Measurements from ENCODE around the gene HP1BP3. TPM values are rescaled to one million over a fixed set of nuclear protein-coding genes. Genes with fewer than 3 reads are reported as not detected.

Gene HP1BP3
- total RNA-seq, 1 experiment from 2014 or later = 263 TPM

GRCh38 chr1:20715406-20715805 is 71.7 kb downstream of the HP1BP3 start:
- in situ Hi-C loops (cut with HindIII; ENCODE audit: low pct_unique_long_range_greater_than_20kb, low sequenced_read_pairs) (no loop called here), intact Hi-C loops (cut with micrococcal nuclease; ENCODE audit: unreplicated experiment) (no loop called here)
- BruUV-seq (replicated peaks) = no TSS peak
- Histone ChIP-seq H3K9me3 (ENCODE audit: control insufficient read depth, insufficient read depth, low read depth, low read length) (no peaks in the 10 kb centered on the region), H3K27me3 (ENCODE audit: control insufficient read depth, insufficient read depth, low read length) (no peaks in the 10 kb centered on the region), H3K4me1 (ENCODE audit: control insufficient read depth, insufficient read depth, low read length) (peaks cover 11% of the 10 kb centered on the region), H3K36me3 (ENCODE audit: control insufficient read depth, insufficient read depth, low read length) (no peaks in the 10 kb centered on the region), H3K4me3 (ENCODE audit: low read depth in 2 of 2, low read length in 2 of 2) (no peak overlapping the region), H3K27ac (ENCODE audit: low read length) (no peak overlapping the region)
- ChIA-PET CTCF (interaction anchor here (0.6 to 0.7 kb wide), 2 partner anchors 16 to 480 kb away, joined by 3 to 7 read pairs; no protein-coding TSS in a partner anchor), POLR2A (no interaction called here)
- TF ChIP-seq SIN3A (IDR thresholded peaks at IDR 0.05; ENCODE audit: borderline replicate concordance, insufficient read depth, low read depth, low read length) (no peak), TCF7L2 (IDR thresholded peaks at IDR 0.05; ENCODE audit: low read depth, low read length) (no peak), POLR2AphosphoS5 (IDR thresholded peaks at IDR 0.05; ENCODE audit: low read depth, low read length) (no peak)
- TF ChIP-seq, protein P1, sequence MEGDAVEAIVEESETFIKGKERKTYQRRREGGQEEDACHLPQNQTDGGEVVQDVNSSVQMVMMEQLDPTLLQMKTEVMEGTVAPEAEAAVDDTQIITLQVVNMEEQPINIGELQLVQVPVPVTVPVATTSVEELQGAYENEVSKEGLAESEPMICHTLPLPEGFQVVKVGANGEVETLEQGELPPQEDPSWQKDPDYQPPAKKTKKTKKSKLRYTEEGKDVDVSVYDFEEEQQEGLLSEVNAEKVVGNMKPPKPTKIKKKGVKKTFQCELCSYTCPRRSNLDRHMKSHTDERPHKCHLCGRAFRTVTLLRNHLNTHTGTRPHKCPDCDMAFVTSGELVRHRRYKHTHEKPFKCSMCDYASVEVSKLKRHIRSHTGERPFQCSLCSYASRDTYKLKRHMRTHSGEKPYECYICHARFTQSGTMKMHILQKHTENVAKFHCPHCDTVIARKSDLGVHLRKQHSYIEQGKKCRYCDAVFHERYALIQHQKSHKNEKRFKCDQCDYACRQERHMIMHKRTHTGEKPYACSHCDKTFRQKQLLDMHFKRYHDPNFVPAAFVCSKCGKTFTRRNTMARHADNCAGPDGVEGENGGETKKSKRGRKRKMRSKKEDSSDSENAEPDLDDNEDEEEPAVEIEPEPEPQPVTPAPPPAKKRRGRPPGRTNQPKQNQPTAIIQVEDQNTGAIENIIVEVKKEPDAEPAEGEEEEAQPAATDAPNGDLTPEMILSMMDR (IDR thresholded peaks at IDR 0.05) = no peak
- TF ChIP-seq, protein P2, sequence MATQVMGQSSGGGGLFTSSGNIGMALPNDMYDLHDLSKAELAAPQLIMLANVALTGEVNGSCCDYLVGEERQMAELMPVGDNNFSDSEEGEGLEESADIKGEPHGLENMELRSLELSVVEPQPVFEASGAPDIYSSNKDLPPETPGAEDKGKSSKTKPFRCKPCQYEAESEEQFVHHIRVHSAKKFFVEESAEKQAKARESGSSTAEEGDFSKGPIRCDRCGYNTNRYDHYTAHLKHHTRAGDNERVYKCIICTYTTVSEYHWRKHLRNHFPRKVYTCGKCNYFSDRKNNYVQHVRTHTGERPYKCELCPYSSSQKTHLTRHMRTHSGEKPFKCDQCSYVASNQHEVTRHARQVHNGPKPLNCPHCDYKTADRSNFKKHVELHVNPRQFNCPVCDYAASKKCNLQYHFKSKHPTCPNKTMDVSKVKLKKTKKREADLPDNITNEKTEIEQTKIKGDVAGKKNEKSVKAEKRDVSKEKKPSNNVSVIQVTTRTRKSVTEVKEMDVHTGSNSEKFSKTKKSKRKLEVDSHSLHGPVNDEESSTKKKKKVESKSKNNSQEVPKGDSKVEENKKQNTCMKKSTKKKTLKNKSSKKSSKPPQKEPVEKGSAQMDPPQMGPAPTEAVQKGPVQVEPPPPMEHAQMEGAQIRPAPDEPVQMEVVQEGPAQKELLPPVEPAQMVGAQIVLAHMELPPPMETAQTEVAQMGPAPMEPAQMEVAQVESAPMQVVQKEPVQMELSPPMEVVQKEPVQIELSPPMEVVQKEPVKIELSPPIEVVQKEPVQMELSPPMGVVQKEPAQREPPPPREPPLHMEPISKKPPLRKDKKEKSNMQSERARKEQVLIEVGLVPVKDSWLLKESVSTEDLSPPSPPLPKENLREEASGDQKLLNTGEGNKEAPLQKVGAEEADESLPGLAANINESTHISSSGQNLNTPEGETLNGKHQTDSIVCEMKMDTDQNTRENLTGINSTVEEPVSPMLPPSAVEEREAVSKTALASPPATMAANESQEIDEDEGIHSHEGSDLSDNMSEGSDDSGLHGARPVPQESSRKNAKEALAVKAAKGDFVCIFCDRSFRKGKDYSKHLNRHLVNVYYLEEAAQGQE (IDR thresholded peaks at IDR 0.05; ENCODE audit: insufficient read depth in 1 of 2, low read depth in 2 of 2, low read length in 1 of 2) = no peak
- no peak for ATAC-seq
- DNase-seq (ENCODE audit: low read depth, low spot score) = no peak

- intact Hi-C loops (cut with micrococcal nuclease; ENCODE audit: unreplicated experiment) (no loop called here), in situ Hi-C loops (cut with HindIII; ENCODE audit: low pct_unique_long_range_greater_than_20kb, low sequenced_read_pairs) (no loop called here)
- POLR2A ChIA-PET = no interaction called here
- ATAC-seq (no peak), DNase-seq (ENCODE audit: low read depth, low spot score) (no peak)
- no peaks in the 10 kb centered on the region for H3K9me3 ChIP-seq (ENCODE audit: control insufficient read depth, insufficient read depth, low read depth, low read length)
- H3K36me3 ChIP-seq (ENCODE audit: control insufficient read depth, insufficient read depth, low read length) = no peaks in the 10 kb centered on the region
- CTCF ChIA-PET = no interaction called here
- no peaks in the 10 kb centered on the region for H3K27me3 ChIP-seq (ENCODE audit: control insufficient read depth, insufficient read depth, low read length)
- TF ChIP-seq, protein P2 (IDR thresholded peaks at IDR 0.05; ENCODE audit: insufficient read depth in 1 of 2, low read depth in 2 of 2, low read length in 1 of 2) = no peak
- TF ChIP-seq SIN3A (IDR thresholded peaks at IDR 0.05; ENCODE audit: borderline replicate concordance, insufficient read depth, low read depth, low read length) = no peak
- TF ChIP-seq TCF7L2 (IDR thresholded peaks at IDR 0.05; ENCODE audit: low read depth, low read length) = no peak
- TF ChIP-seq, protein P1 (IDR thresholded peaks at IDR 0.05) = no peak
- no peak for TF ChIP-seq POLR2AphosphoS5 (IDR thresholded peaks at IDR 0.05; ENCODE audit: low read depth, low read length)
- peaks cover 13% of the 10 kb centered on the region for H3K4me1 ChIP-seq (ENCODE audit: control insufficient read depth, insufficient read depth, low read length)
- H3K4me3 ChIP-seq (ENCODE audit: low read depth in 2 of 2, low read length in 2 of 2) = no peak overlapping the region
- no TSS peak for BruUV-seq (replicated peaks)
- no peak overlapping the region for H3K27ac ChIP-seq (ENCODE audit: low read length)
Observed at GRCh38 chr1:20713440-20713839, 73.7 kb downstream of the HP1BP3 start.

Measured in Panc1 (cell line).